Measurements from ENCODE around the gene RNF103.

- TF ChIP-seq POLR2AphosphoS5 (IDR thresholded peaks at IDR 0.05) = no peak
- TF ChIP-seq CTCF (IDR thresholded peaks at IDR 0.05) = no peak
- no peak for TF ChIP-seq EP300 (IDR thresholded peaks at IDR 0.05)
Measured at GRCh38 chr2:86649119-86649947, 25.7 kb upstream of the RNF103 start.
